CD14-positive monocyte (primary cell): ENCODE measurements around the gene FOXP1. TPM values are rescaled to one million over a fixed set of nuclear protein-coding genes. Genes with fewer than 3 reads are reported as not detected.

ENCODE experiments used
- DNase-seq, 3 donors: peaks; one replicate each; pipeline ENCODE4 v3.0.0-alpha.2; 2011 to 2022
- H2AFZ ChIP-seq: 2 replicates; pipeline ENCODE4 v1.6.0; 2012; ENCODE audit warnings: mild to moderate bottlenecking, low read depth, low read length, inconsistent platforms; ENCODE audit not compliant: insufficient read depth, poor library complexity, severe bottlenecking
- H3K27ac ChIP-seq, 2 donors: 1 replicate in 1 of 2; 2 replicates in 1 of 2; pipeline ENCODE4 v1.5.1; 2012 to 2013; ENCODE audit warnings: low read length in 2 of 2, control low read depth in 1 of 2, inconsistent platforms in 1 of 2, low read depth in 1 of 2, mild to moderate bottlenecking in 1 of 2
- H3K27me3 ChIP-seq, 2 donors: one replicate each; pipeline versions ENCODE4 v1.6.0 to v1.6.1; 2011 to 2013; ENCODE audit warnings: low read length in 2 of 2; ENCODE audit not compliant: control insufficient read depth in 2 of 2, insufficient read depth in 2 of 2
- H3K36me3 ChIP-seq, 2 donors: replicated peaks in 1 of 2; 1 replicate in 1 of 2; 2 replicates in 1 of 2; pipeline versions ENCODE4 v1.5.1 to v1.6.1; 2012 to 2013; ENCODE audit warnings: low read length in 2 of 2, control low read depth in 1 of 2, inconsistent platforms in 1 of 2, mild to moderate bottlenecking in 1 of 2; ENCODE audit not compliant: insufficient read depth in 2 of 2, control insufficient read depth in 1 of 2
- H3K4me1 ChIP-seq, 2 donors: 1 replicate in 1 of 2; 2 replicates in 1 of 2; pipeline versions ENCODE4 v1.5.1 to v1.6.1; 2012 to 2013; ENCODE audit warnings: low read length in 2 of 2, control low read depth in 1 of 2, inconsistent platforms in 1 of 2, mild to moderate bottlenecking in 1 of 2, moderate library complexity in 1 of 2; ENCODE audit not compliant: insufficient read depth in 2 of 2, control insufficient read depth in 1 of 2
- H3K4me2 ChIP-seq: replicated peaks from 2 replicates; pipeline ENCODE3; 2012; ENCODE audit warnings: low read length, moderate library complexity, mild to moderate bottlenecking; ENCODE audit not compliant: poor library complexity, severe bottlenecking; ENCODE audit errors: extremely low read depth
- H3K4me3 ChIP-seq, 3 experiments: fragments of 200-600 bp in 1 of 3; sonication (generic) in 1 of 3; replicated peaks in 1 of 3; 1 replicate in 2 of 3; 2 replicates in 1 of 3; pipeline ENCODE4 v1.5.1; 2011 to 2013; ENCODE audit warnings: low read length in 3 of 3, mild to moderate bottlenecking in 3 of 3, control low read depth in 2 of 3, low read depth in 2 of 3, inconsistent platforms in 1 of 3, moderate library complexity in 1 of 3
- H3K79me2 ChIP-seq: 2 replicates; pipeline ENCODE4 v1.6.0; 2012; ENCODE audit warnings: mild to moderate bottlenecking, control low read depth, inconsistent platforms, low read length, moderate library complexity; ENCODE audit not compliant: insufficient read depth
- H3K9ac ChIP-seq: 2 replicates; pipeline ENCODE4 v1.6.0; 2017; ENCODE audit warnings: low read length, mild to moderate bottlenecking; ENCODE audit not compliant: insufficient read depth, poor library complexity, severe bottlenecking
- H3K9me3 ChIP-seq, 2 donors: replicated peaks in 1 of 2; 1 replicate in 1 of 2; 2 replicates in 1 of 2; pipeline versions ENCODE4 v1.5.1 to v1.6.1; 2012 to 2013; ENCODE audit warnings: low read length in 2 of 2, control low read depth in 1 of 2; ENCODE audit not compliant: control insufficient read depth in 1 of 2, insufficient read depth in 1 of 2
- H4K20me1 ChIP-seq: 2 replicates; pipeline ENCODE4 v1.6.0; 2012; ENCODE audit warnings: mild to moderate bottlenecking, low read length, control low read depth, moderate library complexity; ENCODE audit not compliant: insufficient read depth
- H3K27ac Mint-ChIP-seq, 7 donors: one replicate each; pipeline ENCODE4 v1.8.0; 2020; ENCODE audit warnings: mild to moderate bottlenecking in 7 of 7, mixed read lengths in 7 of 7, moderate library complexity in 6 of 7, inconsistent platforms in 2 of 7
- H3K27me3 Mint-ChIP-seq, 3 donors: one replicate each; pipeline ENCODE4 v1.8.0; 2021 to 2022; ENCODE audit warnings: low read depth in 3 of 3, mild to moderate bottlenecking in 3 of 3, mixed read lengths in 3 of 3, moderate library complexity in 3 of 3, inconsistent platforms in 1 of 3
- H3K36me3 Mint-ChIP-seq, 2 donors: one replicate each; pipeline ENCODE4 v1.8.0; 2020; ENCODE audit warnings: mixed read lengths in 2 of 2, inconsistent platforms in 1 of 2, mild to moderate bottlenecking in 1 of 2
- H3K4me1 Mint-ChIP-seq: one replicate; pipeline ENCODE4 v1.8.0; 2020; ENCODE audit warnings: mild to moderate bottlenecking, mixed read lengths
- H3K4me3 Mint-ChIP-seq, 2 donors: one replicate each; pipeline ENCODE4 v1.8.0; 2020; ENCODE audit warnings: mild to moderate bottlenecking in 2 of 2, mixed read lengths in 2 of 2, moderate library complexity in 1 of 2
- H3K9me3 Mint-ChIP-seq, 7 donors: one replicate each; pipeline ENCODE4 v1.8.0; 2020 to 2022; ENCODE audit warnings: mixed read lengths in 7 of 7, mild to moderate bottlenecking in 6 of 7, moderate library complexity in 6 of 7, inconsistent platforms in 2 of 7
- CTCF ChIP-seq: fragments of 200-600 bp; IDR thresholded peaks from one replicate; pipeline ENCODE4 v1.8.0; 2022; ENCODE audit warnings: antibody characterized with exemption, mild to moderate bottlenecking
- WGBS: methylation state at CpG from one replicate; pipeline ENCODE4 v1.1.5; 2013; ENCODE audit warnings: missing lambda C conversion rate; ENCODE audit not compliant: insufficient coverage; 5-methylcytosine and 5-hydroxymethylcytosine counted together
- intact Hi-C, 2 donors: fragments of 100-400 bp; cut with micrococcal nuclease; formaldehyde crosslinking; loops; one replicate each; pipeline versions ENCODE4 v1.15.0 to v1.15.1; 2023
- polyA plus RNA-seq, 3 donors: library from polyadenylated mRNA; depleted of rRNA in 1 of 3; unstranded in 2 of 3; stranded (reverse) in 1 of 3; fragments of 300-500 nt in 2 of 3; fragments of >200 nt in 1 of 3; fragmentation: Illumina TruSeq in 2 of 3; gene quantifications; 1 replicate in 2 of 3; 2 replicates in 1 of 3; pipeline ENCODE4 v1.2.3, GENCODE V29; 2012 to 2021

FOXP1 gene
- polyA plus RNA-seq, 3 donors: 25.7 to 42.6 (median 27.8) TPM

GRCh38 chr3:71117572-71118247, 465.8 kb downstream of the FOXP1 start:
- no peak for TF ChIP-seq CTCF
- Mint-ChIP-seq H3K27me3 (no peaks in the 10 kb centered on the region), H3K4me1 (no peaks in the 10 kb centered on the region), H3K36me3 (peaks cover 14 to 23% of the 10 kb centered on the region in 2 donors), H3K4me3 (no peak overlapping the region), H3K9me3 (no peaks in the 10 kb centered on the region), H3K27ac (peak overlapping the region in 2 of 7 donors; percentile 1 to 25)
- no peak overlapping the region for H3K4me3 ChIP-seq
- intact Hi-C loops: no loop called here
- no peak for DNase-seq
- peaks cover 40% of the 10 kb centered on the region for H4K20me1 ChIP-seq
- peaks cover 2 to 27% of the 10 kb centered on the region in 2 donors for H3K36me3 ChIP-seq
- H3K79me2 ChIP-seq: no peaks in the 10 kb centered on the region
- no peak overlapping the region for H3K4me2 ChIP-seq
- no peaks in the 10 kb centered on the region for H3K27me3 ChIP-seq
- H3K9me3 ChIP-seq: no peaks in the 10 kb centered on the region
- H3K9ac ChIP-seq: no peak overlapping the region
- H3K4me1 ChIP-seq: no peaks in the 10 kb centered on the region
- WGBS: 100% methylated on average over 3 of the region's 7 CpGs
- no peak overlapping the region for H2AFZ ChIP-seq
- no peak overlapping the region for H3K27ac ChIP-seq

GRCh38 chr3:71114610-71115009, 468.9 kb downstream of the FOXP1 start:
- H3K27ac Mint-ChIP-seq: no peak overlapping the region
- Histone ChIP-seq H3K4me2 (no peak overlapping the region), H3K27ac (no peak overlapping the region), H3K27me3 (no peaks in the 10 kb centered on the region), H3K36me3 (peaks cover 30 to 58% of the 10 kb centered on the region in 2 donors), H3K4me1 (no peaks in the 10 kb centered on the region), H3K4me3 (no peak overlapping the region), H4K20me1 (peaks cover 31% of the 10 kb centered on the region), H3K9ac (no peak overlapping the region), H3K79me2 (no peaks in the 10 kb centered on the region), H3K9me3 (no peaks in the 10 kb centered on the region), H2AFZ (no peak overlapping the region)
- intact Hi-C loops: no loop called here
- H3K36me3 Mint-ChIP-seq: peaks cover 43 to 52% of the 10 kb centered on the region in 2 donors
- 100% methylated on average over 5 of the region's 8 CpGs for WGBS
- H3K9me3 Mint-ChIP-seq: no peaks in the 10 kb centered on the region
- no peak for DNase-seq
- H3K4me3 Mint-ChIP-seq: no peak overlapping the region
- TF ChIP-seq CTCF: no peak
- no peaks in the 10 kb centered on the region for H3K4me1 Mint-ChIP-seq
- no peaks in the 10 kb centered on the region for H3K27me3 Mint-ChIP-seq
